Keratinocyte (primary cell): Measurements from ENCODE around the gene PSME3.

Experiments
- CTCF ChIP-seq, 3 experiments: IDR thresholded peaks in 1 of 3; conservative IDR thresholded peaks in 1 of 3; optimal IDR thresholded peaks in 1 of 3; 2 replicates in 2 of 3; 3 replicates in 1 of 3; pipeline versions ENCODE3 to v1.5.1; 2011; ENCODE audit warnings: low read length in 3 of 3, mild to moderate bottlenecking in 3 of 3, moderate library complexity in 2 of 3, control low read depth in 1 of 3, inconsistent platforms in 1 of 3; ENCODE audit not compliant: insufficient read depth in 2 of 3; ENCODE audit errors: extremely low read depth in 1 of 3
- EZH2 ChIP-seq: IDR thresholded peaks from one replicate; pipeline ENCODE4 v1.6.1; 2012; ENCODE audit warnings: inconsistent platforms, mild to moderate bottlenecking, low read length, moderate library complexity

- TF ChIP-seq CTCF (optimal IDR thresholded peaks at IDR 0.05 in 1 of 3, IDR thresholded peaks at IDR 0.05 in 1 of 3, conservative IDR thresholded peaks at IDR 0.05 in 1 of 3; ENCODE audit: extremely low read depth in 1 of 3, insufficient read depth in 2 of 3, low read length in 3 of 3) = no peak
- no peak for TF ChIP-seq EZH2
Observed at GRCh38 chr17:42806249-42806648, 26.9 kb upstream of the PSME3 start.
